AG08396 (cell line): ENCODE results near the gene IGF2R.
A peak's percentile ranks its signal among the peaks of the same experiment; 100 is the strongest.
"Not testable (repeated sequence)": the region's sequence is repeated elsewhere in the genome, so short reads cannot be mapped to it uniquely, and the experiment has no call there.

Source experiments
- DNase-seq: peaks from one replicate; pipeline ENCODE4 v3.0.0; 2012; ENCODE audit warnings: low spot score, mixed read lengths

IGF2R gene

DNA sequence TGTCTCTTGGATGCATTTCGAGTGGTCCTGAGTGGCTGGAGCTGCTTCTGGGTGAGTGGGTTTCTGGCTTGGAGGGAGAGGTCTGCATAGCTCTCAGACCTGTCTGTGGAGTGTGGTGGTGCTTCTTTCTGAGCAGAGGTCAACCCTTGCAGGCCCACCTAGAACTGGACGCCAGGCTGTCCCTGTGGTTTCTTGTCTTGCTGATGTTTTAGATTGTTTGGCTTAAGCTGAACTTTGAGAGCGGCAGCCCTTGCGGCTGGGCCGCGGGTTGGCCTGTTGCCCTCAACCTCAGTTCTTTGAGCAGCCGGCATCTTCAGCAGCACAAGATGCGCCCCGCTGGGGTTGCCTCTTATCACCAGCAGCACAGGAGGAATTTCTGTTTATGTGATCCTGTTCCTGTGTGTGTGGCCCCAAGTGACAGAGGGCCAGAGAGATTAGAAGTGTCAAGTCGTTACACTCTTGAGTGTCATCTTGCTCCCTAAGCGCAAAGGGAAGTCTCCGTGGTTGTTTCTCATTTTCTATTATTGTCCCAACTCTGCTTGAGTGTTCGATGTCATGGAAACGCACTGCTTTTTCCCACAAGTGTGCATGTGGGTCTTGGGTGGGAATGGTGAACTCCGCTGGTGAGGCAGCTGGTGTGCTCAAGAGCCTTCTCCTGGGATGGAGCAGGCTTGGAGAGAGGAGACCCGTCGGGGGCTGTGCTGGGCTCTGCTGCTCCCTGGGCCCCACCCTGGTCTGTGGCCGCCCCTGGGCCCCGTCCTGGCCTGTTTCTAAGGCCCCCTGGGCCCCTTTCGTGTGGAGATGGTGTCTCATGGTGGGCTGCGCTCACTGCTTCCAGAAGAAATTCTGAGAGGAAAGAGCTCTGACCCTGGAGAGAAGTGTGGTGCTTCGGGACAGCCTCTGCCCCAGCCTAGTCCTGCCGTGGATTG, 132.7 kb downstream of the IGF2R start:
- DNase-seq = no peak

DNA sequence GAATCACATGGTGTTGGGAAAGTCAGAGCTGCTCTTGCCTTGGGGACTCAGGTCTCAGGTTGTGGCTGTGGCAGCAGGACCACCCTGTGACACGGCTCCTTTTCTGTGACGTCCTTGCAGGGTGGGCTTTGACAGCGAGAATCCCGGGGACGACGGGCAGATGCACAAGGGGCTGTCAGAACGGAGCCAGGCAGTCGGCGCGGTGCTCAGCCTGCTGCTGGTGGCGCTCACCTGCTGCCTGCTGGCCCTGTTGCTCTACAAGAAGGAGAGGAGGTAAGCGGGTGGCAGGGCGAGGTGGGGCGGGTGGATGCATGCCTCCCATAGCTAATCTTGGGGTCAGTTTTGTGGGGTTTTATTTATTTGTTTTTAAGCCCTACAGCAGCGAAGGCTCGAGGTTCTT, 133.5 kb downstream of the IGF2R start:
- DNase-seq = no peak

DNA sequence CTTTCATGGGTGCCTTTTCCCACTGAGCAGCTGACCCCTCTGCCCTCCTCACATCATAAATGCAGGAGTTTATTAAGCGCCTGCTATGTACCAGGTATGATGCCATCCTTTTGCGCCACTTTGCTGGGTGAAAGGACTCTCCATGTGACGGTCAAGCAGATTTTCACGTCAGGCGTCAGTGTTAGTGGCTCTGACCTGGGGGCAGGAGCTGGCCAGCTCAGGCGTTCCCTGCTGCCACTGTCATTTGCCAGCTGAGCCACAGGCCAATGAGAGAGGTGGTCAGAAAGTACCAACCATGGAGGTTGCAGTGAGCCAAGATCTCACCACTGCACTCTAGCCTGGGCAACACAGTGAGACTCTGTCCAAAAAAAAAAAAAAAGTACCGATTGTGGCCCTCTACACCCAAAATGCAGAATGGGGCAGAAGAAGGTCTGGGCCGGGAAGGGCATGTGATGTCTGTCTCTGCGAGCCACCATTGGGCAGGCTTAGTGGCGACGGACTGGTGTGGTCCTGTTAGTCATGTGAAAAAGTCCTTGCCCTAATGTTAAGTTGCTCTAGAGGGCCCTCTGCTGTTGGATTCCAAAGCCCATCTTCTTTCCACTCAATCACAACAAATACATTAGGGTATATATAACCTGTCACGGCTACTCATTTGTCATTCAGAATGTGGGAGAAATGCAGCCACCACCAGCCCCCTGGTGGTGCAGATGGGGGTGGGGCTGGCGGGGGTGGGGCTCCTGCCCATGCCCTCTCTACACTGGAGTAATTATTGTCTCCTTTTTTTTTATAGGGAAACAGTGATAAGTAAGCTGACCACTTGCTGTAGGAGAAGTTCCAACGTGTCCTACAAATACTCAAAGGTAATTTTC, 134.3 kb downstream of the IGF2R start:
- DNase-seq = peak; percentile 62

DNA sequence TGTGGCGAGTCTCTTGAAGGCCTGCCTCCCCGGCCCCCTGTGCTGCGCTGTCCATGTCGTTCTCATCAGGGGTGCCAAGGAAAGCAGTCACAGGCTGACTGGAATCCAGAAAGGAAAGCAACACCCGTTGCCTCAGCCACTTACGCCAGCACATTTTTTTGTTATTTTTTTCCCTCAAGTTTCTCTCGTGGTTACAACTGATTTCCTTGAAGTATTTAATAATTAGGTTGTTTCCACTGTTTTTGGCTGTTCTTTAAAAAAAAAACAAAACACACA, 134.9 kb downstream of the IGF2R start:
- DNase-seq = no peak

DNA sequence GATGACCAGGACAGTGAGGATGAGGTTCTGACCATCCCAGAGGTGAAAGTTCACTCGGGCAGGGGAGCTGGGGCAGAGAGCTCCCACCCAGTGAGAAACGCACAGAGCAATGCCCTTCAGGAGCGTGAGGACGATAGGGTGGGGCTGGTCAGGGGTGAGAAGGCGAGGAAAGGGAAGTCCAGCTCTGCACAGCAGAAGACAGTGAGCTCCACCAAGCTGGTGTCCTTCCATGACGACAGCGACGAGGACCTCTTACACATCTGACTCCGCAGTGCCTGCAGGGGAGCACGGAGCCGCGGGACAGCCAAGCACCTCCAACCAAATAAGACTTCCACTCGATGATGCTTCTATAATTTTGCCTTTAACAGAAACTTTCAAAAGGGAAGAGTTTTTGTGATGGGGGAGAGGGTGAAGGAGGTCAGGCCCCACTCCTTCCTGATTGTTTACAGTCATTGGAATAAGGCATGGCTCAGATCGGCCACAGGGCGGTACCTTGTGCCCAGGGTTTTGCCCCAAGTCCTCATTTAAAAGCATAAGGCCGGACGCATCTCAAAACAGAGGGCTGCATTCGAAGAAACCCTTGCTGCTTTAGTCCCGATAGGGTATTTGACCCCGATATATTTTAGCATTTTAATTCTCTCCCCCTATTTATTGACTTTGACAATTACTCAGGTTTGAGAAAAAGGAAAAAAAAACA, 136.1 kb downstream of the IGF2R start:
- DNase-seq = no peak

DNA sequence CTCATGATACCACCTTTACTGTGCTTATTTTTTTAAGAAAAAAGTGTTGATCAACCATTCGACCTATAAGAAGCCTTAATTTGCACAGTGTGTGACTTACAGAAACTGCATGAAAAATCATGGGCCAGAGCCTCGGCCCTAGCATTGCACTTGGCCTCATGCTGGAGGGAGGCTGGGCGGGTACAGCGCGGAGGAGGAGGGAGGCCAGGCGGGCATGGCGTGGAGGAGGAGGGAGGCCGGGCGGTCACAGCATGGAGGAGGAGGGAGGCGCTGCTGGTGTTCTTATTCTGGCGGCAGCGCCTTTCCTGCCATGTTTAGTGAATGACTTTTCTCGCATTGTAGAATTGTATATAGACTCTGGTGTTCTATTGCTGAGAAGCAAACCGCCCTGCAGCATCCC, 137.1 kb downstream of the IGF2R start:
- no peak for DNase-seq

DNA sequence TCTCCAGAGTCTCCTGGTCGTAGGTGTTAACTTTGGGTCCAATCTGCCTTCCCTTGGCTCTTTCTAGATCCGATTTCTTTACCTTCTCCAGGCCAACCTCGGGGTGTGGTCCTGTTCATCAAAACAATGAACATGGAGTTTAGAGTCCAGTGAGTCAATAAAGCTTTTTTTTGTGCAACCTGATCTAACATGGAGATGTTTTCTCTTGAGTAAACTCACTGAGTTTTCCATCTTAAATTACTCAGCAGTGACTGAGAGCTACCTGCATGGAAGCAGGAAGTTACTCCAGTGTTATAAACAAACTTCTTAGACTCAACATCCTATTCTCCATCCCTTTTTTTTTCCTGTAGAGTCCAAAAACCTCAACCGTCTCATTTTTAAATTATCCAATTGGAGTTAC, 137.8 kb downstream of the IGF2R start:
- no peak for DNase-seq

DNA sequence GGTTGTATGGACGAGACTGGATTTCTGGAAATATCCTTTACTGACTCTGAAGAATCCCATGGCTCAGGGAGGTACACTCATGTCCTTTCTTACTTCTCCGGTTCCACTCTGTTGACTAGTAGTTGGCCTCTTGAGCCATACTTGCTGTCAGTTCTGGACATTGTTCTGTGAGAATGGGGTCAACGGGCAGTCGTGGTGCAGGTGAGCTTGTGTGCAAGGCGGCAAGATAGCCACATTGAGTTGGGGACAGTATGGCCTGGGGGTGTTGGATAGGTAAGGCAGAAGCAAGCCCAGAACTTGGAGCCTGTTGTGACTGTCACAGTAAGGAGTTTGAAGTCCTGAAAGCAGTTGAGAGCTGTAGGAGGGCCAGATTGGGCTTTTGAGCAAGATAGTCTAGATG, 139.2 kb downstream of the IGF2R start:
- no peak for DNase-seq

DNA sequence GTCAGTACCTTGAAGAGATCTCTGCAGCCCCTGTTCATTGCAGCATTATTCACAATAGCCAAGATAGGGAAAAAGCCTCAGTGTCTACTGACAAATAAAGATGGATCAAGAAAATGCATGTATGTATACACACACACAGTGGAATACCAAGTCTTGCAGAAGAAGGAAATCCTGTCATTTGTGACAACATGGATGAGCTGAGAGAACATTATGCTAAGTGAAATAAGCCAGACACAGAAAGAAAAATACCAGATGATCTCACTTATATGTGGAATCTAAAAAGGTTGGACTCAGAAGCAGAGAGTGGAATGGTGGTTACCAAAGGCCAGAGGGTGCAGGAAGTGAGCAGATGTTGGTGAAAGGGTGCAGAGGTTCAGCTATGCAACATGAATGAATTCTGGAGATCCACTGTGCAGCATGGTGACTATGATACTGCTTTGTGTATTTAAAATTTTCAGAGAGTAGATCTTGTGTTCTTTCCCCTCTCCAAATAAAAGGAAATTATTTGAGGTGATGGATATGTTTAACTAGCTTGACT, 141.8 kb downstream of the IGF2R start:
- no peak for DNase-seq

DNA sequence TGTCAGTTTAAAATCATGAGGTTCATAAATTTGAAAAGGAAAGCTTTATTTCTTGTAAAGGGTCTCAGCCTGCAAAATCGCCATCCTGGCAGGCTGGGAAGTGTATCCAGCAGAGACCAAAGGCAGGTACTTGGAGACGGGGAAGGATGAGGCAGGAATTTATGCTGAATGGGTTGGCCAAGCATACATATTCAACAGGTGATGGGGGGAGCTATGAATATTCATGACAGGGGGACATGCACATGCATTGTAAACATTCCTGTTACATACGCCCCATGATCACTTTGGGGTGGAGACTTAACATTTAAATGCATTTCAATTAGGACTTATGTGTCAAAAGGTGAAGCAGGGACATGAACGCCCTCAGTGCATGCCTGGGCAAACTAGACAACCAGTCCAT, 142.9 kb downstream of the IGF2R start:
- DNase-seq = no peak

DNA sequence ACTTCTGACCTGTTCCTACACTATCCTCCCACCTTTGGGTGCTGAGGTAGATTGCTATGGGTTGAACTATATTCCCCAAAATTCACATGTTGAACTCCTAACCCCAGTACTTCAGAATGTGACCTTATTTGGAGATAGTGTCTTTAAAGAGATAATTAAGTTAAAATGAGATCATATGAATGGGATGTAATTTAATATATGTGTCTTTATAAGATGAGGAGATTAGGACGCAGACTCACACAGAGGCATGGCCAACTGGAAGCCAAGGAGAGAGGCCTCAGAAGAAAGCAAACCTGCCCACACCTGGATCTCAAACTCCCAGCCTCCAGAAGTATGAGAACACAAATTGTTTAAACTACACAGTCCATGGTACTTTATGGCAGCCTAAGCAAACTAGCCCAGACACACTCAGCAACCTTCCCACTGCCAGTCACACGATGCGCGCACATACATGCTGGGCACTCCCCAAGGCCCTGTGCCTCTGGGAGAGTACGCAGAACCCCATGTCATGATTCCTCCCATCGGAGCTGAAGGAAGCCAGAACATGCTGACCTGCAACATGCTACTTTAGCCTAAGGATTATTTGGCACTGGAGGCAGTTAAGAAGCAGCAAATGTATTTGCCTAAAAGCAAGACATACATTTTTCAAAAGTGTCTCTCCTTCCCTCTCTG, 143.9 kb downstream of the IGF2R start:
- no peak for DNase-seq

DNA sequence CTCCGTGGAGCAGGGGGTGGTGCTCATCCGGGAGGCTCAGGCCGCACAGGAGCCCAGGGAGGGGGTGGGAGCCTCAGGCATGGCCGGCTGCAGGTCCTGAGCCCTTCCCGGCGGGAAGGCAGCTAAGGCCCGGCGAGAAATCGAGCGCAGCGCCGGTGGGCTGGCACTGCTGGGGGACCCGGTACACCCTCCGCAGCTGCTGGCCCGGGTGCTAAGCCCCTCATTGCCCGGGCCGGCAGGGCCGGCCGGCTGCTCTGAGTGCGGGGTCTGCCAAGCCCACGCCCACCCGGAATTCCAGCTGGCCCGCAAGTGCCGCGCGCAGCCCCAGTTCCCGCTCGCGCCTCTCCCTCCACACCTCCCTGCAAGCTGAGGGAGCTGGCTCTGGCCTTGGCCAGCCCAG, 145.7 kb downstream of the IGF2R start:
- not testable (repeated sequence) for DNase-seq

DNA sequence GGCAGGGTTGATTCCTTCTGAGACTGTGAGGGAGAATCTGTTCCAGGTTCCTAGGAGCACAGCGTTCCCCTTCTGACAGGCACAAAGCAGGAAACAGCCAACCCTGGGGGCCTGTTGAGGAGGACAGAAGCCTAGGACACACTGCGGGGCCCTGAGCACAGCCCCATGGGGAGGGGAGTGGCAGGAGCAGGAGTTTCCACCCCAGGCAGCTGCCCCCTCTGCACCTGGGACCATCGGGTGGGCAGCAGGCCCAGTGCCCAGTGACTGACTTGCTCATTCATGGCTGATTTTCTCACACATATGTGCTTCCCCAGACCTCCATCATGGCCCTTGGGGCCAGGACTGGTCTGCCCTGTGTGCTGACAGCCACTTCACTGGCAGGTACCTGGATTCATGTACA, 146.5 kb downstream of the IGF2R start:
- no peak for DNase-seq

DNA sequence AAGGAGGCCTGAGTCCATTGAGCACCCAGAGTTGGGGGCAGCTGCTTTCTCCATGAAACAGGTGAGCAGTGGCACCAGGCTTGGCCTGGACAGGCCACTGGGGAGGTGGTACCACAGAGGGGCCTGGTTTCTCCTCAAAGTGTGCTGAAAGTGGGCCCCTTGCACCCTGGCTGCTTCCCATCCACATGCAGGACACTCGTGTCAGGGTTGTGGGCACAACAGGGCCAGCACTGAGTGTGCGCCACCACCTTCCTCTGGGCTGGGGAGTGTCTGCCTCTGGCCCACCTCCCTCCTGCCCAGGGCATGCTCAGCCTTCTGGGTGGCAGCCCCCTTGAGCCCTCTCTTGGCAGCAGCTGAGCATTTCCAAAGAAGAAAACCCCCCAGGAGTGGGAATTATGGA, 147.5 kb downstream of the IGF2R start:
- no peak for DNase-seq

DNA sequence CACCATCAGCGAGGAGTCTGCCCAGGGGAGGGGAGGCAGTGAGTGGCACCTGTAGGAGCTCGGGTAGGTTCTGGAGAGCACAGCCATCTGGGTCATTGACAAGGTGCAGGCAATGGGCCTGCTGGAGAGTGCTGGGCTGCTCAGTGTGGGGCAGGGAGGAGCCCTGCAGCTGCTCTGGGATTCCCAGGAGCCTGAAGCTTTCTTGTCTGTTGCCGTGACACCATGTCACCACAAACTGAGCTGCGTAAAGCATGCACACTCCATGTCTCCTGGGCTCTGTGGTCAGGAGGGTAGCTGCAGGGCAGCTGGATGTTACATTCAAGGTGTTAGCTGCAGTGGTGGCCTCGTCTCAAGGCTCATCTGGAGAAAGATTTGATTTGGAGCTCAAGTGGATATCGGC, 148.3 kb downstream of the IGF2R start:
- no peak for DNase-seq

DNA sequence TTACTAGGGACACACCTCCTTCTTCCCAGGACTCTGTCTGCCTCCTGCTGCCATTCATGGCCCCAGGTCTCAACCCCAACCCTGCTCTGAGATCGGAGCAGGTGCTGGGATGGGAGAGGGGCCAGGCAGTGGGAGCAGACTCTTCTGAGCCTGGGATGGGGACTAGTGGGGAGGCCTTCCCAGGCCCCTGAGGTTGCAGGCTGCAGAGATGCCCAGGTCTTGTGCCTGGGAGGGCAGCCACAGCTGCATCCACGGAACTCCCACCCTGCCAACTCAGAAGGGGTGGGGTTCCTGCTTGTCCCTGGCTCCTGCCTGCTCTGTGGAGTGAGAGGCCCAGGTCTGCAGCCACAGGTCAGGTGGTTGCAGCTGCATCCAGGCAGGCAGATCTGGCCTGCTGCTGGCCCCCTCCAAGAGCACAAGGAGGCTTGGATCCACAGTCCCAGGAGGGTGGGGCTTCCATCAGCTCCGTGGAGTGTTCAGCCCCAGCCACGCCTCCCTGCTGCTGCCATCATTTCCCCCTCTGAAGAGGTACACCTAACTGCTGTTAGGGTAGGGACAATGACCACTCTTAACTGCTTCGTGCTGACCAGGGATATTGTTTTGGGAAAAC, 149.8 kb downstream of the IGF2R start:
- no peak for DNase-seq

DNA sequence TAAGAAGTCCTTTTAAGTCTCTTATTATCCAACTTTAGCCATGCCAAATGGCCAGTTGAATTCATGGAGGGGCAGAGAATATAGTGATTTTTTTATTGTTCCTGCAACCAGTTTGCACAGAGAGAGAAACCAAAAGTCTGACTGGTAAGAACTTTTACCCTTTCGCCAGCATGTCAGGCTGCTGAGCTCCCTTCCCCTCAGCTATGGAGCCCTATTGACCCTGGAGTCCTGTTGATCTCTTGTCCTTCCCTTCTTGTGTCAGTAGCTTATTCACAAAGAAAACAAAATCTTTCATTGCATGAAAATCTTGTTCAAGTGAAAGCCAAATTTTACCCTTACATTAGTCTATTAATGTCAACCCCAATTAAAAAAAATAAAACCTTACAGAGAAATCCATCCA, 151.2 kb downstream of the IGF2R start:
- no peak for DNase-seq

DNA sequence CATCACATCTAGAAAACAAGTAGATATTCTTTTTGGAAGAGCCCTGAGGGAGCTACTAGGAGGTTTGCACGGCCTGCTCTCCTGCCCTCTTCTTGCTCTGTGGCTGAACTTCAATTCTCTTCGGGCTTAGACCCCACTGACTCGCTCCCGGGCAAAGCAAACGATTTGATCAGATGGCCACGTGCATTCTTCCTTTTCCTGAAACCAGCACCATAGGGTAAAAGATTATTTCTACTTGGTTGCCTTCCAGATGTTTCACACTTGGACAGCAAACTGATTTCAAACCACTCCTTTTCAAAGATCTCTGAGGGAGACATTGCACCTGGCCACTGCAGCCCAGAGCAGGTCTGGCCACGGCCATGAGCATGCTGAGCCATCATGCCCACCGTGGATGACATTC, 152.7 kb downstream of the IGF2R start, which contains the start of gene SLC22A1:
Gene SLC22A1 (plus strand): TSS at position 258 of the 400 bp plus-strand sequence. CDS start 121 bp downstream, at position 379.
- DNase-seq = no peak

DNA sequence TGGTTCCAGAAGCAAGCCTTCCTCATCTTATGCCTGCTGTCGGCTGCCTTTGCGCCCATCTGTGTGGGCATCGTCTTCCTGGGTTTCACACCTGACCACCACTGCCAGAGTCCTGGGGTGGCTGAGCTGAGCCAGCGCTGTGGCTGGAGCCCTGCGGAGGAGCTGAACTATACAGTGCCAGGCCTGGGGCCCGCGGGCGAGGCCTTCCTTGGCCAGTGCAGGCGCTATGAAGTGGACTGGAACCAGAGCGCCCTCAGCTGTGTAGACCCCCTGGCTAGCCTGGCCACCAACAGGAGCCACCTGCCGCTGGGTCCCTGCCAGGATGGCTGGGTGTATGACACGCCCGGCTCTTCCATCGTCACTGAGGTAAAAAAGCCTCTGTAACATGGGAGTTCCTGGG, 153.1 kb downstream of the IGF2R start:
- DNase-seq = no peak

DNA sequence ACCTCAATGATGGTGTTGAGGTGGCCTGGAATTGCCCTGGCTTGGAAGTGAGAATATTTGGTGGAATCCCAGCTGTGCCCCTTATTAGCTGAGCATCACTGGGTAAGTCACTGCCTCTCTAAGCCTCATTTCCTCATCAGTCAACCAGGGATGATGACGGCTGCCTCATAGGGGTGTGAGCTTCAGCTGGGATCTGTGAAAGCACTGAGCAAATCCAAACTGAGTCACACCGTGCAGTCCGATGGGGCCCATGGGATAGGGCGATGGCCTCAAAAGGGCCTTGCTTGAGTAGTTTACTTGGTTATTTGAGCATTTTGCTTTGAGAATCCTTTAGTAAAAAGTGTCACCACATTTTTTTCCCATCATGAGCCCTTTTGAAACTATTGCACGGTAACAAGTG, 153.9 kb downstream of the IGF2R start:
- no peak for DNase-seq

DNA sequence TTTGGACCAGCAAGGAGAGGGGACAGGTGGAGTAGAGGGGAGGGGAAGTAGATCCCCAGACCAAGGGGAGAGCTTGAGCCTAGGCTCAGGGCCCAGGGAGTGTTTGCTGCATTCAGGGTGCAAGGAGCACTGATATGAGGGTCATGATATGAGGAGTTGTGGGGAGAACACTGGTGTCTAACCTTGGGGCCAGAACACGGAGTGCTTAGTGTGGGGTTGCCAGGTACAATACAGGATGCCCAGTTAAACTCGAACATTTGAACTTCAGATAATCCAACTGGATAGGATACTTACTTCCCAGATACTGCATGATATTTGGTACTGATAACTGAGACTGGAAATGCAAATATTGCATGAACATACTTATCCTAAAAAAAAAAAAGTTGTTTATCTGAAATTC, 155.1 kb downstream of the IGF2R start:
- DNase-seq = no peak
